ENCODE measurements around the gene MORC4.

MORC4 gene

GRCh38 chrX:106952538-106952937 is 47.5 kb downstream of the MORC4 start:
- DNase-seq, result no peak

GRCh38 chrX:106952089-106952488 is 47.9 kb downstream of the MORC4 start:
- no peak for DNase-seq

- no peak for DNase-seq
Measured at GRCh38 chrX:106951230-106951629, 48.8 kb downstream of the MORC4 start.

GRCh38 chrX:106950381-106950780 is 49.6 kb downstream of the MORC4 start:
- no peak for DNase-seq

GRCh38 chrX:106949366-106949765 is 50.6 kb downstream of the MORC4 start:
- DNase-seq, result no peak

GRCh38 chrX:106948641-106949040 is 51.4 kb downstream of the MORC4 start:
- no peak for DNase-seq

GRCh38 chrX:106946464-106946863 is 53.5 kb downstream of the MORC4 start:
- no peak for DNase-seq

- DNase-seq, result no peak
Measured at GRCh38 chrX:106940068-106940467, 59.9 kb downstream of the MORC4 start.

- no peak for DNase-seq
Measured at GRCh38 chrX:106939566-106939965, 60.4 kb downstream of the MORC4 start.

- DNase-seq, result no peak
Measured at GRCh38 chrX:106936246-106936645, 63.8 kb downstream of the MORC4 start.

- no peak for DNase-seq
Measured at GRCh38 chrX:106935175-106935574, 64.8 kb downstream of the MORC4 start.

- DNase-seq, result no peak
Measured at GRCh38 chrX:106933538-106933961, 66.5 kb downstream of the MORC4 start.

- DNase-seq, result no peak
Measured at GRCh38 chrX:106932960-106933537, 67.0 kb downstream of the MORC4 start.

GRCh38 chrX:106932492-106932923 is 67.5 kb downstream of the MORC4 start:
- no peak for DNase-seq

GRCh38 chrX:106931831-106932491 is 68.1 kb downstream of the MORC4 start:
- no peak for DNase-seq

GRCh38 chrX:106928227-106928626 is 71.8 kb downstream of the MORC4 start:
- no peak for DNase-seq

GRCh38 chrX:106927700-106928099 is 72.3 kb downstream of the MORC4 start:
- no peak for DNase-seq

GRCh38 chrX:106927023-106927422 is 73.0 kb downstream of the MORC4 start:
- no peak for DNase-seq

GRCh38 chrX:106921637-106922036 is 78.4 kb downstream of the MORC4 start:
- no peak for DNase-seq

- DNase-seq, result no peak
Measured at GRCh38 chrX:106919932-106920452, 80.0 kb downstream of the MORC4 start, which contains the start of gene CLDN2. Gene CLDN2, plus strand, starts transcription at chrX:106920402. Its CDS starts 7,827 bp downstream, at chrX:106928229.

GRCh38 chrX:106917830-106918500 is 82.0 kb downstream of the MORC4 start:
- DNase-seq, result peak; percentile 77

- DNase-seq, result peak; percentile 25
Measured at GRCh38 chrX:106912864-106913263, 87.1 kb downstream of the MORC4 start.

- no peak for DNase-seq
Measured at GRCh38 chrX:106906361-106906760, 93.7 kb downstream of the MORC4 start.
